HUES6 (cell line): ENCODE measurements around the gene PLD1.
"Not testable (repeated sequence)": the region's sequence is repeated elsewhere in the genome, so short reads cannot be mapped to it uniquely, and the experiment has no call there.

ENCODE experiments used
- H3K27ac ChIP-seq: 2 replicates; pipeline ENCODE4 v1.7.0; 2013; ENCODE audit warnings: low read depth, mild to moderate bottlenecking, low read length, inconsistent platforms
- H3K27me3 ChIP-seq: 2 replicates; pipeline ENCODE4 v1.6.1; 2013; ENCODE audit warnings: low read length; ENCODE audit not compliant: control insufficient read depth, insufficient read depth
- H3K36me3 ChIP-seq: 2 replicates; pipeline ENCODE4 v1.6.1; 2013; ENCODE audit warnings: low read length; ENCODE audit not compliant: control insufficient read depth, insufficient read depth
- H3K4me1 ChIP-seq: 2 replicates; pipeline ENCODE4 v1.6.1; 2013; ENCODE audit warnings: low read length; ENCODE audit not compliant: control insufficient read depth, insufficient read depth
- H3K4me3 ChIP-seq: 2 replicates; pipeline ENCODE4 v1.5.1; 2013; ENCODE audit warnings: low read depth, low read length
- H3K9ac ChIP-seq: one replicate; pipeline ENCODE4 v1.6.1; 2013; ENCODE audit warnings: mild to moderate bottlenecking, low read length
- H3K9me3 ChIP-seq: 2 replicates; pipeline ENCODE4 v1.6.1; 2013; ENCODE audit warnings: low read depth, low read length; ENCODE audit not compliant: control insufficient read depth, insufficient read depth

PLD1 gene

GRCh38 chr3:171632766-171633165 lies 177.5 kb downstream of the PLD1 start:
- no peak overlapping the region for H3K4me3 ChIP-seq
- no peaks in the 10 kb centered on the region for H3K27me3 ChIP-seq
- no peak overlapping the region for H3K27ac ChIP-seq
- H3K9me3 ChIP-seq = peaks cover 3% of the 10 kb centered on the region; the same call in 1 of the 2 replicates
- H3K36me3 ChIP-seq = no peaks in the 10 kb centered on the region
- no peaks in the 10 kb centered on the region for H3K4me1 ChIP-seq
- no peak overlapping the region for H3K9ac ChIP-seq

GRCh38 chr3:171626799-171627198 lies 183.5 kb downstream of the PLD1 start:
- not testable (repeated sequence) for H3K9ac ChIP-seq, H3K4me3 ChIP-seq, H3K36me3 ChIP-seq, H3K4me1 ChIP-seq, H3K9me3 ChIP-seq, H3K27ac ChIP-seq, H3K27me3 ChIP-seq

DNA sequence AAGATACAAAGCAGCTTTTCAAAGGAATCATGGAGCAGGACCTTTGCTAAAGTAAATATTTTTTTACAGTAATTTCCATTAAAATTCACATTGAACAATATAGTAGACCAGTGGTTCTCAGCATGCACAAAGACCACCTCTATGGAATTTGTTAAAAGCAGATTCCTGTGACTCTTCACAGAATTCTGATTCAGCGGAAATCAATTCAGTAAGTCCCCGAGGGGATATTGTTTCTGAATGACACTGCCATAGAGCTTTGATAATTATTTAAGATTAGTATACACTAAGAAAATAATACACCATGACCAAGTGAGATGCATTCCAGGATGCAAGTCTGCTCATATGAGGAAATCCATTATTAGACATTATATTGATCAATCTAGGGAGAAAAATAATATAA lies 188.2 kb downstream of the PLD1 start:
- H3K27ac ChIP-seq = no peak overlapping the region

GRCh38 chr3:171620825-171621434 lies 189.4 kb downstream of the PLD1 start:
- no peaks in the 10 kb centered on the region for H3K4me1 ChIP-seq
- H3K9ac ChIP-seq = no peak overlapping the region
- H3K27me3 ChIP-seq = no peaks in the 10 kb centered on the region
- H3K9me3 ChIP-seq = peaks cover 12% of the 10 kb centered on the region
- H3K4me3 ChIP-seq = no peak overlapping the region
- no peaks in the 10 kb centered on the region for H3K36me3 ChIP-seq
- H3K27ac ChIP-seq = no peak overlapping the region

More for the DNA sequence above, 188.2 kb downstream of the PLD1 start:
- Histone ChIP-seq H3K36me3 (no peaks in the 10 kb centered on the region), H3K9me3 (peaks cover 7% of the 10 kb centered on the region; the same call in 1 of the 2 replicates), H3K4me3 (no peak overlapping the region), H3K9ac (no peak overlapping the region), H3K4me1 (no peaks in the 10 kb centered on the region), H3K27me3 (no peaks in the 10 kb centered on the region)

DNA sequence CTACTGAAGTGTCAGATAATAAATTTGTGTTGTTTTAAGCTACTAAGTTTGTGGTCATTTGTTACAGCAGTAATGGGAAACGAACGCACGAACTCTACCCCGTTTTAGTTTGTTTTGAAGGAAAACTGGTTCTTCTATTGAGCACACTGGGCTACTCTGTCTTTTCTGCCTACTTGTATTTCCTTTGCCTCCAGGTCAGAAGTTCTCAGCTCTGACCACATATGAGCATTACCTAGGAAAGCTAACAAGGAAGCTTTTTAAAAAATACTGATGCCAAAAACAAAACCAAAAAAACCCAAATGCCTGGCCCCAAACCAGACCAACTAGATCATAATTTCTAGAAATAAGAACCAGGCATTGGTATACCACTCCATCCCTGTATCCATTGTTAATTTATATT lies 193.5 kb downstream of the PLD1 start:
- Histone ChIP-seq H3K36me3 (no peaks in the 10 kb centered on the region), H3K4me3 (no peak overlapping the region), H3K27me3 (no peaks in the 10 kb centered on the region), H3K4me1 (no peaks in the 10 kb centered on the region), H3K9me3 (peaks cover 5% of the 10 kb centered on the region), H3K27ac (no peak overlapping the region), H3K9ac (no peak overlapping the region)

DNA sequence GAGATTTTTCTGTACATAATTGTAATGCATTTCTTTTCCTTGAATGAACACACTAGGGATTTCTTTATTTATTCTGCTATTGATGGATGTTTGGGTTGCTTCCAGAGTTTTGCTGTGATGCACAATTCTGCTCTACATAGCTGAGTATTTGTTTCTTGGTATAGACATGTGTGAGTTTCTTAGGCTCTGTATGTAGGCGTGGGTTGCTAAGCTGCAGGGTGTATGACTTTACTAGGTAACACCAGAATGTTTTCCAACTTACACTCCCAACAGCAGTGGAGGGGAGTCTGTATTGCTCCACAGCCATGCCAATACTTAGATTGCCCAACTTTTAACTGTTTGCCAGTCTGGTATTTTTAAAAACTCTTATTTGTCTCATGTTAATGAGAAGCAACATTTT lies 194.6 kb downstream of the PLD1 start:
- no peaks in the 10 kb centered on the region for H3K27me3 ChIP-seq
- no peak overlapping the region for H3K27ac ChIP-seq
- no peak overlapping the region for H3K4me3 ChIP-seq
- H3K36me3 ChIP-seq = no peaks in the 10 kb centered on the region
- H3K4me1 ChIP-seq = no peaks in the 10 kb centered on the region
- H3K9me3 ChIP-seq = peaks cover 5% of the 10 kb centered on the region
- no peak overlapping the region for H3K9ac ChIP-seq

GRCh38 chr3:171615281-171615680 lies 195.0 kb downstream of the PLD1 start:
- H3K9me3 ChIP-seq = peaks cover 5% of the 10 kb centered on the region
- no peaks in the 10 kb centered on the region for H3K27me3 ChIP-seq
- no peak overlapping the region for H3K4me3 ChIP-seq
- no peaks in the 10 kb centered on the region for H3K4me1 ChIP-seq
- H3K9ac ChIP-seq = no peak overlapping the region
- H3K27ac ChIP-seq = no peak overlapping the region
- H3K36me3 ChIP-seq = no peaks in the 10 kb centered on the region

DNA sequence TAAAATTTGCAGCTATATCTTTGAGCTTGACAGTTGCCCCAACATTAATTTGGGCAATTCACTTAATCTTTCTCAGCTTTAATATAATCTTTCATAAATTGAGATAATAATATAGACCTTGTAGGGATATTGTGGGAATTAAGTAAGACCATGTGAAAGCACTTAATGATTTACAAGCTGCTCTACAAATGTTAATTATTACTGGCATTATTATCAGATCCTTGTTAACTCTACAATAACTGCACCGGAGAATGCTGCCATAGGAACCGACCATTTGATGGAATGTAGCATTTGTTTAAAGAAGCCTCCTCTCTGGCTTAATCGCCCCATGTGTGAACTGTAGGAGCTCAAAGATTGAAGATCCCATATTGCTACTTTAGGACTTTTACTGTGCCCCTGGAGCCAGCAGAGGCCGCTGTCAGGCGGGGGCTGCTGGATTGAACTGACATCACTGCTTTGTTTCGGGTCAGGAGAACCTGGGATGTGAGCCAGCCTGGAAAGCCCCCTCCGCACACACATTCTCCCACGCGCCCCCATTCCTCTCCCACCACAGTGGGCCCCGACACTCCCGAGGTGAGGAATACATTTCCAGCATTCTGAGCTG lies 195.9 kb downstream of the PLD1 start:
- Histone ChIP-seq H3K27me3 (no peaks in the 10 kb centered on the region), H3K27ac (no peak overlapping the region), H3K9ac (no peak overlapping the region), H3K4me1 (no peaks in the 10 kb centered on the region), H3K36me3 (no peaks in the 10 kb centered on the region), H3K9me3 (peaks cover 5% of the 10 kb centered on the region), H3K4me3 (no peak overlapping the region)

DNA sequence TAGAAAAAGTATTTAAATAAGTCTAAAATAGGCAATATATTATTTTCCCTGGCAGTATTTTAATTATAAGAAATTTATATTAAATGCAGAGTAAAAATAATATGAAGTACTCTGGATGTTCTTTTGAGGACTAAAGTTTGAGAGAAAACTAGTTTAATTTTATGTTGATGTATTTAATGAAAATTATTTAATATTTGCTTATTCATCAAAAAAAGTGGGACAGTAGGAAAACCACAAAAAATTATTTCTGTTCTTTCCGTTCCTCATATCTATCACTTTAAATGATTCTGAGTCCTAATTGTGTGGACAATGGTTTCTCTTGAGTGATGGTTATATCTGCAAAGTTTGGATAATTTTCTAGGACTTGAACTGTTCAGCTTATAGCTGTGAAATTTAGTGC lies 202.8 kb downstream of the PLD1 start:
- no peak overlapping the region for H3K27ac ChIP-seq
- H3K36me3 ChIP-seq = no peaks in the 10 kb centered on the region
- no peaks in the 10 kb centered on the region for H3K9me3 ChIP-seq
- no peaks in the 10 kb centered on the region for H3K4me1 ChIP-seq
- H3K27me3 ChIP-seq = no peaks in the 10 kb centered on the region
- H3K9ac ChIP-seq = no peak overlapping the region
- H3K4me3 ChIP-seq = no peak overlapping the region

DNA sequence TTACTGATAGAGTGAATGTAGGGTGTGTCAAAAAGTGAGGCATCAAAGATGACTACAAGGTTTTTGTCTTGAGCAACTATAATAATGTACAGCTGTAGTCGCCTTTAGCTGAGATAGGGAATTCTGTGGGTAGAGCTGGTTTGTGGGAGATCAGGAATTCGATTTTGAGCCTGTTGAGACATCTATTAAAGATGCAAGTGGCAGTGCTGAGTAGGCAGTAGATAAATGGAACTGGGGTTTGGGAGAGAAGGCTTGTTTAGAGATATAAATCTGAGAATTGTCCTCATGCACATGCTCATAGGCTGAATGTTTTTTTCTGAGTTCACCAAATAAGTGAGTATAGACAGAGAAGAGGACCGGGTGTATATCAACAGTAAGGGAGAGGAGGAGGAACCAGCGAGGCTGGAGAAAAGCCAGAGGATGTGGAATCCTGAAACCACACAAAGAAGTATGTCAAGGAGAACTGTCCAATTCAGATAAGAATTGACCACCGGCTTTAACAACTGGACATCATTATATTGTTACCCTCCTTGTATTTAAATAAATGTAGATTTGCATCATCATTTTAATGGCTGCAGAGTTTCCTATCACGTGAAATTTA lies 204.0 kb downstream of the PLD1 start:
- H3K9me3 ChIP-seq = no peaks in the 10 kb centered on the region
- no peaks in the 10 kb centered on the region for H3K27me3 ChIP-seq
- no peak overlapping the region for H3K4me3 ChIP-seq
- H3K27ac ChIP-seq = no peak overlapping the region
- H3K36me3 ChIP-seq = no peaks in the 10 kb centered on the region
- no peaks in the 10 kb centered on the region for H3K4me1 ChIP-seq
- no peak overlapping the region for H3K9ac ChIP-seq

DNA sequence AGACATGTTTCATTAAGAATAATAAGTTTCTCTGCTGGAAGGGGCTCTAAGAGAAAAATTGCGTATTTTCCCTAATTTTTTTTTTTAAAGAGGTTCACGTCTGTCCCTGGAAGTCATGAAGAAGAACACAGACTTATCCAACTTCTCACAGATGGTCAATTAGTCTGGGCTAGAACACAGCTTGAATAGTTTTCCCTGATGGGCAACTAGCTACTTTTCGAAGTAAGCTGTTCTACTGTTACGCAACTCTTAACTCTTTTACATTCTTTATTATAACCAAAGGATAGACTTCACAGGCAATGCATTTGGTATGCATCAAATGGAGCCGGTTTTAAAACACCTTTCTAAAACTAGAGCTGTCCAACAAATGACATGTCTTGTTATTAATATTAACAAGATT lies 205.9 kb downstream of the PLD1 start:
- Histone ChIP-seq H3K4me1 (no peaks in the 10 kb centered on the region), H3K4me3 (no peak overlapping the region), H3K9me3 (no peaks in the 10 kb centered on the region), H3K27me3 (no peaks in the 10 kb centered on the region), H3K36me3 (no peaks in the 10 kb centered on the region), H3K9ac (no peak overlapping the region), H3K27ac (no peak overlapping the region)
